Activated T-cell treated with anti-CD3 and anti-CD28 coated beads, Interleukin-2, amount 50 U/mL, for 24 hours (primary cell): ENCODE data around the gene FADS1.

Experiments
- DNase-seq: peaks from one replicate; pipeline ENCODE4 v3.0.0-alpha.2; 2020
- H3K27ac Mint-ChIP-seq: 2 replicates; pipeline ENCODE4 v1.8.0; 2020; ENCODE audit warnings: mild to moderate bottlenecking, mixed read lengths
- H3K27me3 Mint-ChIP-seq: 2 replicates; pipeline ENCODE4 v1.8.0; 2020; ENCODE audit warnings: mixed read lengths
- H3K36me3 Mint-ChIP-seq: 2 replicates; pipeline ENCODE4 v1.8.0; 2020; ENCODE audit warnings: low read depth, mixed read lengths
- H3K4me1 Mint-ChIP-seq: 2 replicates; pipeline ENCODE4 v1.8.0; 2020; ENCODE audit warnings: low read depth, mixed read lengths
- H3K4me3 Mint-ChIP-seq: 2 replicates; pipeline ENCODE4 v1.8.0; 2020; ENCODE audit warnings: mild to moderate bottlenecking, moderate library complexity, mixed read lengths
- H3K9me3 Mint-ChIP-seq: 2 replicates; pipeline ENCODE4 v1.8.0; 2020; ENCODE audit warnings: mixed read lengths

The FADS1 gene

DNA sequence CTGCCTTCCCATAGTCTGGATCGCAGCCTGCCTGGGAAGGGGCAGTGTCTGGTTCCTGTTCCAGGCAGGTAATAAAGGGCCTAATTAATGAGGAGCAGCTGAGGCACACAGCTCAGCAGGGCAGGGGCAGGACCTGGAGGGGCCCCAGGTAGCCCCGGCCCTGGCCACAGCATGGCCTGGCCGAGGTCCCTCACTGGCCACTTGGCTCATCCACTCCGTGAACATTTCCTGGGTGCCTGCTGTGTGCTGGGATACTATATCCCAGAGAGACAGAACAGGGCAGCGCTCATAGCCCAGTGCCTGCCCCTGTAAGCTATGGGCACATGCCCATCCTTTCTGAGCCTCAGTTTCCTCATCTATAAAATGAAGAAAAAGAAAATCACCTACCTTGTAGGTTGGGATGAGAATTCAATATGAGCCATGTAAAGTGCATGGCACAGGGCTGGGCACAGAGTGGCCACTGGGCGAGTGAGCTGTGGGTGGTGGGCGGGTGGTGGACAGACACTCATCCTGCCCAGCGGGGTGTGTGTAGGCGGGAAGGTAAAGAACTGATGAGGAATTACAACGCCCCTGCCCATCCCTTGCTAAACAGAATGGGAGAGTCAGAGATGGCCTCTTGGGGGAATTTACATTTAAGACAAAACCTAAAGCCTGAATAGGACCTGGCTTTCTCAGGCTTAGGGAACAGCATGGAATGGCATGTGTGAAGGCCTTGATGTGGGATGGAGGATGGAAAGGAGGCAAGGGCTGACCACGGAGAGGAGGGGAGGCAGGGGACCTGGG lies 55.2 kb downstream of the FADS1 start:
- peaks cover 1% of the 10 kb centered on the region for H3K4me1 Mint-ChIP-seq
- no peaks in the 10 kb centered on the region for H3K36me3 Mint-ChIP-seq
- no peaks in the 10 kb centered on the region for H3K27me3 Mint-ChIP-seq

GRCh38 chr11:61760946-61761345 lies 55.9 kb downstream of the FADS1 start:
- Mint-ChIP-seq H3K9me3 (no peaks in the 10 kb centered on the region), H3K36me3 (no peaks in the 10 kb centered on the region), H3K27ac (no peak overlapping the region), H3K4me3 (no peak overlapping the region), H3K4me1 (peaks cover 8% of the 10 kb centered on the region), H3K27me3 (no peaks in the 10 kb centered on the region)
- DNase-seq: no peak

More for the DNA sequence above, 55.2 kb downstream of the FADS1 start:
- Mint-ChIP-seq H3K9me3 (no peaks in the 10 kb centered on the region), H3K4me3 (no peak overlapping the region), H3K27ac (no peak overlapping the region)
- no peak for DNase-seq

GRCh38 chr11:61757213-61757862 lies 59.5 kb downstream of the FADS1 start:
- DNase-seq: no peak
- peaks cover 16% of the 10 kb centered on the region for H3K4me1 Mint-ChIP-seq
- H3K4me3 Mint-ChIP-seq: no peak overlapping the region
- peaks cover 14% of the 10 kb centered on the region for H3K27me3 Mint-ChIP-seq
- no peak overlapping the region for H3K27ac Mint-ChIP-seq
- H3K9me3 Mint-ChIP-seq: no peaks in the 10 kb centered on the region
- no peaks in the 10 kb centered on the region for H3K36me3 Mint-ChIP-seq

DNA sequence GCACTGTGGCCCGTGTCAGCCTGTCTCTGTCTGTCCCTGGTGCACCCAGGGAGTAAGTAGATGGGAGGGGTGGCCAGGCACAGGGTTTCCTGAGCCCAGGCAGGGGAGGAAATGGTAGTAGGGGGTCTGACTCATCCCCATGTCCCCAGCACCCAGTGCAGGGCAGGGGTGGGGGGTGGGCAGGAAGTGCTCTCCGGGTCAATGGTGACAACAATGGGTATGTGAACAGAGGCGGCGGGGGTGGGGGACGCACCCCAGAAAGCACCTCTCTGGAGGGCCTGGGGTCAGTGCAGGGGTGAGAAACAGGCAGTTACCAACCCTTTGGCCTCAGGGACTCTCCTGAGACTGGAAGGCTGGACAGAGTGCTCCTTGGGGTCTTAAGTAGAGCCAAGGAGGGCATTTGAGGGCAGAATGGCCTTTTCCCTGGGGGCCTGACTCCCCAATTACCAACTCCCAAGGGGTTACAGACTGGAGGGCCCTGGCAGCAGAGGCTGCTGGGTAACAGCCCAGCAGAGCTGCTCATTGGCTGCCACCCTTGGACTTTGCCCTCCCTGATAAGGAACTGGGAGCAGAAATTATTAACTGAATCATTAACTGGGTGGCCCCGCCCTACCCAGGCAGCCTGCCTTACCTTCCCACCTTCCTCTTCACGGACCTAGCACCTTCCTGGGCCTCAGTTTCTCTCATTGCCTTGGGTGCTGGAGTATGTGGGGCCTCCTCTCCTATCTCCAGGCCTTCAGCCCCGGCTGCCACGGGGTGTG lies 60.2 kb downstream of the FADS1 start:
- Mint-ChIP-seq H3K27ac (peak overlapping the region; percentile 54), H3K9me3 (no peaks in the 10 kb centered on the region), H3K27me3 (peaks cover 18% of the 10 kb centered on the region)

GRCh38 chr11:61756147-61756451 lies 60.7 kb downstream of the FADS1 start:
- H3K4me3 Mint-ChIP-seq: no peak overlapping the region
- H3K27ac Mint-ChIP-seq: peak overlapping the region; percentile 54
- peaks cover 18% of the 10 kb centered on the region for H3K4me1 Mint-ChIP-seq
- no peaks in the 10 kb centered on the region for H3K36me3 Mint-ChIP-seq
- DNase-seq: no peak
- no peaks in the 10 kb centered on the region for H3K9me3 Mint-ChIP-seq
- H3K27me3 Mint-ChIP-seq: peaks cover 22% of the 10 kb centered on the region

More for the DNA sequence above, 60.2 kb downstream of the FADS1 start:
- Mint-ChIP-seq H3K4me3 (no peak overlapping the region), H3K36me3 (no peaks in the 10 kb centered on the region), H3K4me1 (peaks cover 18% of the 10 kb centered on the region)
- peak; percentile 51 for DNase-seq

DNA sequence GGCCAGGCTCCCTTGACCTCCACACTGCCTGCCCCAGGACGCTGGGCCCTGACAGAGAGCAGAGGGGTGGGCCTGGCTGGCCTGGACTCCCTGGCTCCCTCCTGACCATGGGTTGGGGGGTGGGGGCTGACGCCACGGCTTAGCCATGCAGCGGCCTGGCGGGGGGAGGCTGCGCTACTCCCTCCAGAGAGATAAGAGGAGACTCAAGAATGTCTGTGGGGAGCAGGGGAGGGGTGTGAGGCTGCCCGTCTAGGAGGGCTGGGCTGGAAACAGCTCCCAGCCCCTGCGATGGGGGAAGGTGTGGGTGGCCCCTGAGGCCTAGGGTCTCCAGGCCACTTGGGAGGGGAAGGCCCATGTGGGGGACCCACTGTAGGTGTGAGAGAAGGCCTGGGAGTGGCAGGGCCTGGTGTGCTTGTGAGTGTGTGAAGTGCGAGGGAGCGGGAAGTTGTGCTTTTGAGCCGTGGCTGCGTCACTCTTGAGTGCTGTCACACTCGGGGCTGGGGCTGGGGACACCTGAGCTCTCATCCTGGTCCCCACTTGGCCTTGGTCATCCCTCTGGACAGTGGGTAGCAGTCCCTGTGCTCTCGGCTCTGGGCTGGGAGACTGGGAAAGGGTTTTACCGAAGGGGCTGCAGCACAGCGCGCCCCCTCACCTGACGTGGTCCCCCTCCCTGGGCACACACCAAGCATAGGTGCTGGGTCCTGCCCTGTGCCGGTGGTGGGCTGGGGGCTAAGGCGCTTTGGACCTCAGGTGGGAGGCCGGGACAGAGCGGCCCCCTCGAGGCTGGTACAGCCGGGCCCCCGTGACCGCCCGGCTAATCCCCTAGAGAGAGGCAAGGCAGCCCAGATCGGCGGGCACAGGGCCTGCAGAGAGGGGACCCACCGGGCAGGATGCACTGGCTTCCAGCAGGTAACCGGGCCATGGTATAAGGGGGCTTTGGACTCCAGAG lies 62.0 kb downstream of the FADS1 start:
- Mint-ChIP-seq H3K4me3 (no peak overlapping the region), H3K36me3 (no peaks in the 10 kb centered on the region), H3K27ac (no peak overlapping the region), H3K9me3 (no peaks in the 10 kb centered on the region), H3K27me3 (peaks cover 28% of the 10 kb centered on the region), H3K4me1 (peaks cover 18% of the 10 kb centered on the region)
- no peak for DNase-seq

GRCh38 chr11:61753672-61754071 lies 63.1 kb downstream of the FADS1 start:
- H3K27me3 Mint-ChIP-seq: peaks cover 37% of the 10 kb centered on the region
- H3K9me3 Mint-ChIP-seq: no peaks in the 10 kb centered on the region
- no peak overlapping the region for H3K27ac Mint-ChIP-seq
- H3K36me3 Mint-ChIP-seq: no peaks in the 10 kb centered on the region
- H3K4me3 Mint-ChIP-seq: peak overlapping the region; percentile 8
- peaks cover 18% of the 10 kb centered on the region for H3K4me1 Mint-ChIP-seq
- DNase-seq: no peak

DNA sequence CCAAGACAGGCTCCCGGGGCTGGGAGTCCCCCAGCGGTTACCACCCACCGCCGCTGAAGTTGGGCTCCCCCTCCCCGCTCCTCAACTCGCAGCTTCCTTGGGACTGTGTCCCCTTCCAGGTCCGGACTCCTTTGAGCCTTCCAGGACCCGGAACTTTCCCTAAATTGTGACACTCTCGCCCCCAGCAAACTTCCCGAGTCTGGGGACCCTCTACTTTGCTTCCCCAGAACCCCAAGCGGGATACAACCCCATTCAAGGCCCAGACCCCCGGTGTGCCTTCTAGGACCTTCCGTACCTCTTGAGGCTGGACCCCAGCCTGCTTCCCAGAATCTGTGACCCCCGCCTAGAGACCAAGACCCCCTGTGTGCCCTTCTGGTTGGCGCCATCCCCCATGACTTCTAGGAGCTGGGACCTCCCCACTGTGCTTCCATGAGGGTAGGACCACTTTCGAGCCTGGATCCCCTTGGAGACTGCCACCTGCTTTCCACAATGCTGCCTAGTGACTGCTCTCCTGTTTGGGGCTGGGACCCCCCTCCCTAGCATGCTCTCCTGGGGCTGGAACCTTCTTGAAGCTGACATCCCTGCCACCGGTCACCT lies 63.8 kb downstream of the FADS1 start:
- H3K4me3 Mint-ChIP-seq: peak overlapping the region; percentile 63
- H3K27me3 Mint-ChIP-seq: peaks cover 43% of the 10 kb centered on the region
- H3K36me3 Mint-ChIP-seq: no peaks in the 10 kb centered on the region
- peak overlapping the region; percentile 55 for H3K27ac Mint-ChIP-seq
- peaks cover 18% of the 10 kb centered on the region for H3K4me1 Mint-ChIP-seq
- no peak for DNase-seq
- H3K9me3 Mint-ChIP-seq: no peaks in the 10 kb centered on the region

DNA sequence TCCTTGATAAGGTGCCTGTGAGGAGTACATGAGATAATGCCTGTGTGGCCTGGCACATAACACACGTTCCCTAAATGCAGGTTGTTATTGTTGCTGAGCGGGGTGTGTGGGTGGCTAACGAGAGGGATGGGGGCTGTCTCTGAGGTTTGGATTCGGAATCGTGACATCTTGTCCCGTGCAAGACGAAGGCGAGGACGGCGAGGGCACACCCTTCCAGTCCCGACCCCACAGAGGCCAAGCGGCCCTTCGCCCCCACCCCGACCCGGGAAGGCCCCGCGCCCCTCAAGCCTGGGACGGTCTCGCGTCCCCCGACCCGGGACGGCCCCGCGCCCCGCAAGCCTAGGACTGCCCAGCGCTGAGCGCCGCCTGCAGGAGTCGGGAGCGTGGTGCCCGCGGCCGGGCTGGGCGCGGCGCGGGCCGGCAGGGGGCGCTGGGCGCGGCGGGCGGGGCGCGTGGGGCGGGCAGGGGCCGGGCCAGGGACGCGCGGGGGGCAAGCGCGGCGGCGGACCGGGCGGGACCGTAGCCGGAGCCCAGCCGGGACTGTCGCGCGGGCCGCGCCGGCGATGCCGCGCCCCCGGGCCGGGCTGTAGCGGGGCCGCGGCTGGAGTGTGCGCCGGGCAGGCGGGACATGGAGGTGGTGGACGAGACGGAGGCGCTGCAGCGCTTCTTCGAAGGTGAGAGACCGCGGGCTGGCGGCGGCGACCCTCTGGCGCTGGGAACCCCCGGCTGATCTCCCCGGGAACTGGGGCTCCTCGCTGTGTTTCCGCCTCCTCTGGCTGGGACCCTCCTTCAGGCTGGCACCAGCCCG lies 64.5 kb downstream of the FADS1 start, which contains the start of gene MYRF:
Gene MYRF (plus strand): TSS at position 520 of the 808 bp plus-strand sequence. CDS start 109 bp downstream, at position 629.
- H3K4me1 Mint-ChIP-seq: peaks cover 18% of the 10 kb centered on the region
- peak within 1 kb of the TSS; percentile 55 for H3K27ac Mint-ChIP-seq
- H3K27me3 Mint-ChIP-seq: peaks cover 45% of the 10 kb centered on the region
- peak; percentile 82 for DNase-seq
- no peaks in the 10 kb centered on the region for H3K36me3 Mint-ChIP-seq
- peak within 1 kb of the TSS; percentile 63 for H3K4me3 Mint-ChIP-seq
- H3K9me3 Mint-ChIP-seq: no peaks in the 10 kb centered on the region

DNA sequence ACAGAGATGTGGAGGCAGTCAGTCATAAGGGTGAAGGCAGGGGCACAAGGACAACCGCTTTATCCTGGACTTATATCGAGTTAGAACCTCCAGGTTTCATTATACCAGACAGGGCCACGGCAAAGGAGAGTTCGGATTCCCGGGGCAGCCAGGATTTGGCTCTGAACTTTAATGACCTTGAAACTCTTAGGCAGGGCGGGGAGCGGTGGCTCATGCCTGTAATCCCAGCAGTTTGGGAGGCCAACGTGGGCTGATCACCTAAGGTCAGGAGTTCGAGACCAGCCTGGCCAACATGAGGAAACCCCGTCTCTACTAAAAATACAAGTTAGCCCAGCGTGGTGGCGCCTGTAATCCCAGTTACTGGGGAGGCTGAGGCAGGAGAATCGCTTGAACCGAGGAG lies 65.4 kb downstream of the FADS1 start:
- no peak for DNase-seq
- peaks cover 45% of the 10 kb centered on the region for H3K27me3 Mint-ChIP-seq
- H3K4me3 Mint-ChIP-seq: no peak overlapping the region
- H3K27ac Mint-ChIP-seq: no peak overlapping the region
- H3K36me3 Mint-ChIP-seq: no peaks in the 10 kb centered on the region
- H3K9me3 Mint-ChIP-seq: no peaks in the 10 kb centered on the region
- H3K4me1 Mint-ChIP-seq: peaks cover 14% of the 10 kb centered on the region

DNA sequence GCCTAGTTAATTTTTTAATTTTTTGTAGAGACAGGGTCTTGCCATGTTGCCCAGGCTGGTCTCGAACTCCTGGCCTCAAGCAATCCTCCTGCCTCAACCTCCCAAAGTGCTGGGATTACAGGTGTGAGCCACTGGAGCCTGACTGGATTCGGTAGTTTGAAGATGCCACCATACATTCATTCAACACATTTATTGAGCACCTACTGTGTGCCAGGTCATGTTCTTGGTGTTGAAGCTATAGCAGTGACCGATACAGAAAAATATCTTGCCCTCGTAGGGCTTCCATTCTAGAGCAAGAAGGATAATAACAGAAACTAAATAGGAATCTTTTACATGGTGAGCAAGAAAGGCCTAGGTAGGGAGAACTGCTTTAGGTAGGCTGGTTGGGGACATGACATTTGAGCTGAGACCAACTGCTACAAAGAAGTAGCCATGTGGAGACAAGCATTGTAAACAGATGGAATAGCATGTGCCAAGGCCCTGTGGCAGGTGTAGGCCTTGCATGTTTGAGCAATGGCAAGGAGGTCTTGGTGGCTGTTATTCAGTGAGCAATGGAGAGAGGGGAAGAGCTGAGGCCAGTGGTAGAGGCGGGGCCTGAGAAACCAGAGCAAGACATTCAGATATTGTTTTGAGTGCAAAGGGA lies 66.1 kb downstream of the FADS1 start:
- Mint-ChIP-seq H3K9me3 (no peaks in the 10 kb centered on the region), H3K4me3 (no peak overlapping the region), H3K27ac (no peak overlapping the region), H3K4me1 (peaks cover 8% of the 10 kb centered on the region), H3K27me3 (peaks cover 45% of the 10 kb centered on the region), H3K36me3 (no peaks in the 10 kb centered on the region)
- DNase-seq: no peak
